WTC11 (cell line): ENCODE results near the gene IL1RAP. TPM values are rescaled to one million over a fixed set of nuclear protein-coding genes. Genes with fewer than 3 reads are reported as not detected.

ENCODE experiments used
- ATAC-seq: fragments of 200-7000 bp; cut with Tn5 transposase; 2 replicates; pipeline ENCODE4 v1.10.0; 2021; ENCODE audit warnings: mild to moderate bottlenecking, moderate library complexity
- CTCF ChIA-PET: fragments of 300-600 bp; sonication (Branson Sonifier 250); formaldehyde crosslinking; loops from one replicate; lab custom pipeline; 2021; ENCODE audit warnings: antibody characterized with exemption; lab: Charles Lee
- POLR2A ChIA-PET: fragments of 350-600 bp; sonication (Branson Sonifier 250); formaldehyde crosslinking; loops from one replicate; lab custom pipeline; 2021; ENCODE audit warnings: antibody characterized with exemption; lab: Charles Lee
- DNase-seq: peaks from one replicate; pipeline ENCODE4 v3.0.0; 2021; ENCODE audit warnings: low spot score
- H3K27ac Mint-ChIP-seq: 2 replicates; pipeline ENCODE4 v1.8.0; 2021; ENCODE audit warnings: mixed read lengths
- H3K27me3 Mint-ChIP-seq: 2 replicates; pipeline ENCODE4 v1.8.0; 2021; ENCODE audit warnings: low read depth, mild to moderate bottlenecking, moderate library complexity, mixed read lengths
- H3K36me3 Mint-ChIP-seq: 2 replicates; pipeline ENCODE4 v1.8.0; 2021; ENCODE audit warnings: mixed read lengths
- H3K4me1 Mint-ChIP-seq: 2 replicates; pipeline ENCODE4 v1.8.0; 2022; ENCODE audit warnings: mixed read lengths
- H3K4me3 Mint-ChIP-seq: 2 replicates; pipeline ENCODE4 v1.8.0; 2021; ENCODE audit warnings: mild to moderate bottlenecking, moderate library complexity, mixed read lengths
- H3K9me3 Mint-ChIP-seq: 2 replicates; pipeline ENCODE4 v1.8.0; 2021; ENCODE audit warnings: mixed read lengths
- ATF1 ChIP-seq: sonication (generic); formaldehyde crosslinking; IDR thresholded peaks from 2 replicates; pipeline ENCODE4 v1.8.1; 2023; ENCODE audit warnings: mild to moderate bottlenecking, moderate library complexity, missing genetic modification reagents
- CREB1 ChIP-seq: sonication (generic); formaldehyde crosslinking; IDR thresholded peaks from 2 replicates; pipeline ENCODE4 v1.8.0; 2023; ENCODE audit warnings: mild to moderate bottlenecking, missing genetic modification reagents
- ETV6 ChIP-seq: sonication (generic); formaldehyde crosslinking; IDR thresholded peaks from 2 replicates; pipeline ENCODE4 v1.8.1; 2022; ENCODE audit warnings: mild to moderate bottlenecking, missing genetic modification reagents
- FOXJ3 ChIP-seq: sonication (generic); formaldehyde crosslinking; IDR thresholded peaks from 2 replicates; pipeline ENCODE4 v1.9.0; 2021; ENCODE audit warnings: missing genetic modification reagents, mild to moderate bottlenecking, borderline replicate concordance
- FOXK1 ChIP-seq: sonication (generic); formaldehyde crosslinking; IDR thresholded peaks from 2 replicates; pipeline ENCODE4 v1.8.0; 2022; ENCODE audit warnings: mild to moderate bottlenecking, moderate library complexity, missing genetic modification reagents
- GRHL2 ChIP-seq: fragments of 250-450 bp; sonication (Bioruptor Pico); IDR thresholded peaks from 2 replicates; pipeline ENCODE4 v1.8.0; 2022; ENCODE audit warnings: mild to moderate bottlenecking, moderate library complexity; ENCODE audit not compliant: insufficient replicate concordance, severe bottlenecking
- HMGA2 ChIP-seq: fragments of 250-450 bp; sonication (Bioruptor Pico); IDR thresholded peaks from 2 replicates; pipeline ENCODE4 v1.4.0; 2021; ENCODE audit warnings: mild to moderate bottlenecking, moderate library complexity
- IRF2 ChIP-seq: sonication (generic); formaldehyde crosslinking; IDR thresholded peaks from 2 replicates; pipeline ENCODE4 v1.8.0; 2022; ENCODE audit warnings: low read depth, missing genetic modification reagents, borderline replicate concordance
- MXD4 ChIP-seq: fragments of 250-450 bp; sonication (Bioruptor Pico); IDR thresholded peaks from 2 replicates; pipeline ENCODE4 v1.8.0; 2021; ENCODE audit warnings: mild to moderate bottlenecking, moderate library complexity, borderline replicate concordance
- NR1H2 ChIP-seq: sonication (generic); formaldehyde crosslinking; IDR thresholded peaks from 2 replicates; pipeline ENCODE4 v1.9.0; 2021; ENCODE audit warnings: mild to moderate bottlenecking, moderate library complexity, missing genetic modification reagents
- NR3C1 ChIP-seq: sonication (generic); formaldehyde crosslinking; conservative IDR thresholded peaks from 2 replicates; pipeline ENCODE4 v1.8.1; 2023; ENCODE audit warnings: low read depth, mild to moderate bottlenecking, missing genetic modification reagents
- PRDM15 ChIP-seq: sonication (generic); formaldehyde crosslinking; IDR thresholded peaks from 2 replicates; pipeline ENCODE4 v1.8.0; 2022; ENCODE audit warnings: missing genetic modification reagents
- PREB ChIP-seq: sonication (generic); formaldehyde crosslinking; IDR thresholded peaks from 2 replicates; pipeline ENCODE4 v1.8.1; 2022; ENCODE audit warnings: mild to moderate bottlenecking, missing genetic modification reagents, moderate library complexity, borderline replicate concordance
- RELA ChIP-seq: sonication (generic); formaldehyde crosslinking; IDR thresholded peaks from 2 replicates; pipeline ENCODE4 v1.8.1; 2022; ENCODE audit warnings: missing genetic modification reagents, mild to moderate bottlenecking, borderline replicate concordance
- SMAD3 ChIP-seq: sonication (generic); formaldehyde crosslinking; IDR thresholded peaks from 2 replicates; pipeline ENCODE4 v1.8.0; 2022; ENCODE audit warnings: missing genetic modification reagents, mild to moderate bottlenecking, borderline replicate concordance
- TEAD1 ChIP-seq: sonication (generic); formaldehyde crosslinking; IDR thresholded peaks from 2 replicates; pipeline ENCODE4 v1.8.0; 2022; ENCODE audit warnings: mild to moderate bottlenecking, missing genetic modification reagents
- ZMAT4 ChIP-seq: fragments of 250-450 bp; sonication (Bioruptor Pico); IDR thresholded peaks from 2 replicates; pipeline ENCODE4 v1.9.0; 2021; ENCODE audit warnings: mild to moderate bottlenecking
- ZNF138 ChIP-seq: sonication (generic); formaldehyde crosslinking; conservative IDR thresholded peaks from 2 replicates; pipeline ENCODE4 v1.8.1; 2022; ENCODE audit warnings: mild to moderate bottlenecking, moderate library complexity, missing genetic modification reagents
- ZNF281 ChIP-seq: sonication (generic); formaldehyde crosslinking; IDR thresholded peaks from 2 replicates; pipeline ENCODE4 v1.8.0; 2023; ENCODE audit warnings: mild to moderate bottlenecking, missing genetic modification reagents
- ZNF396 ChIP-seq: fragments of 250-450 bp; sonication (Bioruptor Pico); IDR thresholded peaks from 2 replicates; pipeline ENCODE4 v1.8.0; 2021; ENCODE audit warnings: mild to moderate bottlenecking, moderate library complexity, borderline replicate concordance
- ZNF425 ChIP-seq: fragments of 250-450 bp; sonication (Bioruptor Pico); conservative IDR thresholded peaks from 2 replicates; pipeline ENCODE4 v1.9.0; 2021; ENCODE audit warnings: mild to moderate bottlenecking
- total RNA-seq: library from RNA; stranded (reverse); gene quantifications from 3 replicates; pipeline ENCODE4 v1.2.3, GENCODE V29; 2021

Gene IL1RAP
- total RNA-seq, 1 experiment from 2014 or later: 4.5 TPM

- TF ChIP-seq FOXJ3 (CRISPR knock-in tag) (no peak), IRF2 (CRISPR knock-in tag) (no peak)
Observed at GRCh38 chr3:190692256-190692655, 178.4 kb downstream of the IL1RAP start (continued).

- no peak for DNase-seq
- no peaks in the 10 kb centered on the region for H3K27me3 Mint-ChIP-seq
- H3K27ac Mint-ChIP-seq: no peak overlapping the region
- H3K4me3 Mint-ChIP-seq: no peak overlapping the region
- CTCF ChIA-PET: interaction anchor here (0.7 kb wide), 1 partner anchor 360 kb away, joined by 3 read pairs; no protein-coding TSS in a partner anchor
- no peak for ATAC-seq
- TF ChIP-seq IRF2 (CRISPR knock-in tag) (no peak), CREB1 (CRISPR knock-in tag) (no peak), ETV6 (CRISPR knock-in tag) (no peak), ZMAT4 (CRISPR knock-in tag) (no peak), MXD4 (CRISPR knock-in tag) (no peak), SMAD3 (CRISPR knock-in tag) (no peak), NR3C1 (CRISPR knock-in tag) (no peak), FOXJ3 (CRISPR knock-in tag) (no peak), ZNF138 (CRISPR knock-in tag) (no peak), FOXK1 (no peak)
- TF ChIP-seq, all 79 proteins: peak for 0
- Mint-ChIP-seq H3K9me3 (peaks cover 16% of the 10 kb centered on the region), H3K4me1 (peaks cover 6% of the 10 kb centered on the region), H3K36me3 (no peaks in the 10 kb centered on the region)
- POLR2A ChIA-PET: no interaction called here
Observed at GRCh38 chr3:190694335-190695001, 180.6 kb downstream of the IL1RAP start.

GRCh38 chr3:190695225-190695624 lies 181.3 kb downstream of the IL1RAP start:
- Mint-ChIP-seq H3K36me3 (no peaks in the 10 kb centered on the region), H3K9me3 (peaks cover 16% of the 10 kb centered on the region), H3K4me3 (no peak overlapping the region), H3K27ac (no peak overlapping the region), H3K27me3 (no peaks in the 10 kb centered on the region), H3K4me1 (peaks cover 6% of the 10 kb centered on the region)
- ChIA-PET POLR2A (no interaction called here), CTCF (no interaction called here)
- DNase-seq (no peak), ATAC-seq (no peak)
- TF ChIP-seq ZNF425 (CRISPR knock-in tag) (no peak), ATF1 (CRISPR knock-in tag) (no peak), PRDM15 (CRISPR knock-in tag) (no peak), GRHL2 (no peak), TEAD1 (CRISPR knock-in tag) (no peak), ZNF281 (CRISPR knock-in tag) (no peak), HMGA2 (CRISPR knock-in tag) (no peak), PREB (CRISPR knock-in tag) (no peak), RELA (CRISPR knock-in tag) (no peak), NR1H2 (CRISPR knock-in tag) (no peak), ZNF396 (CRISPR knock-in tag) (no peak)
